Measurements from ENCODE around the gene VPS8. TPM values are rescaled to one million over a fixed set of nuclear protein-coding genes. Genes with fewer than 3 reads are reported as not detected.

VPS8 gene
- total RNA-seq, 2 donors from 2014 or later: 49.7 to 70.0 TPM

GRCh38 chr3:185087419-185087818 lies 275.5 kb downstream of the VPS8 start:
- no peaks in the 10 kb centered on the region for H3K36me3 Mint-ChIP-seq (ENCODE audit: low read depth)
- TF ChIP-seq, protein P1, sequence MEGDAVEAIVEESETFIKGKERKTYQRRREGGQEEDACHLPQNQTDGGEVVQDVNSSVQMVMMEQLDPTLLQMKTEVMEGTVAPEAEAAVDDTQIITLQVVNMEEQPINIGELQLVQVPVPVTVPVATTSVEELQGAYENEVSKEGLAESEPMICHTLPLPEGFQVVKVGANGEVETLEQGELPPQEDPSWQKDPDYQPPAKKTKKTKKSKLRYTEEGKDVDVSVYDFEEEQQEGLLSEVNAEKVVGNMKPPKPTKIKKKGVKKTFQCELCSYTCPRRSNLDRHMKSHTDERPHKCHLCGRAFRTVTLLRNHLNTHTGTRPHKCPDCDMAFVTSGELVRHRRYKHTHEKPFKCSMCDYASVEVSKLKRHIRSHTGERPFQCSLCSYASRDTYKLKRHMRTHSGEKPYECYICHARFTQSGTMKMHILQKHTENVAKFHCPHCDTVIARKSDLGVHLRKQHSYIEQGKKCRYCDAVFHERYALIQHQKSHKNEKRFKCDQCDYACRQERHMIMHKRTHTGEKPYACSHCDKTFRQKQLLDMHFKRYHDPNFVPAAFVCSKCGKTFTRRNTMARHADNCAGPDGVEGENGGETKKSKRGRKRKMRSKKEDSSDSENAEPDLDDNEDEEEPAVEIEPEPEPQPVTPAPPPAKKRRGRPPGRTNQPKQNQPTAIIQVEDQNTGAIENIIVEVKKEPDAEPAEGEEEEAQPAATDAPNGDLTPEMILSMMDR (conservative IDR thresholded peaks at IDR 0.05): no peak
- DNase-seq: no peak
- no peak overlapping the region for H3K27ac ChIP-seq (ENCODE audit: low read depth, low read length)
- no peaks in the 10 kb centered on the region for H3K27me3 ChIP-seq (ENCODE audit: control insufficient read depth, insufficient read depth, low read length, poor library complexity, severe bottlenecking)
- no peaks in the 10 kb centered on the region for H3K9me3 Mint-ChIP-seq
- H3K9me3 ChIP-seq (ENCODE audit: control insufficient read depth, low read length): no peaks in the 10 kb centered on the region
- no peaks in the 10 kb centered on the region for H3K4me1 Mint-ChIP-seq
- no peak overlapping the region for H3K9ac ChIP-seq (ENCODE audit: extremely low read depth, low read length, poor library complexity, severe bottlenecking)
- H3K4me3 Mint-ChIP-seq: no peak overlapping the region
- H3K27ac Mint-ChIP-seq: no peak overlapping the region
- 91 to 100% methylated on average over 1 to 3 of the region's 3 CpGs for WGBS, 2 experiments (ENCODE audit: insufficient coverage in 1 of 2, insufficient read length in 1 of 2)
- H3K4me1 ChIP-seq (ENCODE audit: control insufficient read depth, insufficient read depth, low read length): no peaks in the 10 kb centered on the region
- H3K27me3 Mint-ChIP-seq (ENCODE audit: insufficient read depth): no peaks in the 10 kb centered on the region
- H3K4me3 ChIP-seq (ENCODE audit: low read length): no peak overlapping the region
- H3K36me3 ChIP-seq (ENCODE audit: control insufficient read depth, insufficient read depth, low read length): no peaks in the 10 kb centered on the region

DNA sequence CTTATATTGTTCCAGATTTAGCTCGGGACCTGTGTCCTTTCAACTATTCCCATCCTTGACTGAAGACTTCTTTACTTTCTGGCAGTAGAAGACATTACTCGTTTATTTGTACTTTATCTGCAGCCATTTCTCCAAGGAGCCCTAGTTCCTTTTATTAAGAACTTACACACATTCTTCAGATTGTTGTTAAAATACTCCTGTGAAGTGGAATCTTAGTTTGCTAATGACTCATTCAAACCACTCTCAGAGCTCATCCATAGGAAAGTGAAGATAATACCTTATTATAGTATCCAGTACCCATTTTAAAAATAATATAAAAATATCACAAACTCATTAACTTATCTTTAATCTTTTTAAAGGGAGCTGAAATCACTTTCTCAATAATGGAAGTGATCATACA lies 277.4 kb downstream of the VPS8 start:
- no peak overlapping the region for H3K27ac ChIP-seq (ENCODE audit: low read depth, low read length)
- H3K4me1 Mint-ChIP-seq: no peaks in the 10 kb centered on the region

DNA sequence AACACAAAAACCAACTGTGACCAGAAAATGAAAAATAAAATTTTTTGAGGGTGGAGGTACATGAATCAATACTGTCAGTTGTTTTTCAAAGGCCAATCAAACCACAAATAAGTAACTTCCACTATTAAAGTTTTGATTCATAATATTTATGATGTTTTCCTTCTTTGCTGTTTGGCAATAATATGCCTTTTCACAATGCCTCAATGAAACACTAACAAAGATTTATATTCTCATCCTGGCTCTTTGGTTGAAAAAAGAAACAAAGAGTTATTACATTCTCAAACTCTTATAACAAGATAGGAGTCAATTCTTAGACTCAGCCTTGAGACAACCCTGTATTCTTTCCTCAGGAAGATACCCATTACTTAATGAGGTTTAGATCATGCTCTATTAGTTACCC lies 277.8 kb downstream of the VPS8 start:
- Mint-ChIP-seq H3K27ac (no peak overlapping the region), H3K4me1 (no peaks in the 10 kb centered on the region), H3K4me3 (no peak overlapping the region), H3K27me3 (ENCODE audit: insufficient read depth) (no peaks in the 10 kb centered on the region), H3K36me3 (ENCODE audit: low read depth) (no peaks in the 10 kb centered on the region), H3K9me3 (no peaks in the 10 kb centered on the region)
- TF ChIP-seq, protein P1 (conservative IDR thresholded peaks at IDR 0.05): no peak
- Histone ChIP-seq H3K27ac (ENCODE audit: low read depth, low read length) (no peak overlapping the region), H3K36me3 (ENCODE audit: control insufficient read depth, insufficient read depth, low read length) (no peaks in the 10 kb centered on the region), H3K27me3 (ENCODE audit: control insufficient read depth, insufficient read depth, low read length, poor library complexity, severe bottlenecking) (no peaks in the 10 kb centered on the region), H3K9me3 (ENCODE audit: control insufficient read depth, low read length) (no peaks in the 10 kb centered on the region), H3K4me3 (ENCODE audit: low read length) (no peak overlapping the region), H3K4me1 (ENCODE audit: control insufficient read depth, insufficient read depth, low read length) (no peaks in the 10 kb centered on the region), H3K9ac (ENCODE audit: extremely low read depth, low read length, poor library complexity, severe bottlenecking) (no peak overlapping the region)
- no peak for DNase-seq

More for the DNA sequence above, 277.4 kb downstream of the VPS8 start:
- TF ChIP-seq, protein P1 (conservative IDR thresholded peaks at IDR 0.05): no peak
- WGBS, 2 experiments (ENCODE audit: insufficient coverage in 1 of 2, insufficient read length in 1 of 2): 92 to 93% methylated on average over 2 of the region's 2 CpGs
- H3K27me3 Mint-ChIP-seq (ENCODE audit: insufficient read depth): no peaks in the 10 kb centered on the region
- Histone ChIP-seq H3K9me3 (ENCODE audit: control insufficient read depth, low read length) (no peaks in the 10 kb centered on the region), H3K36me3 (ENCODE audit: control insufficient read depth, insufficient read depth, low read length) (no peaks in the 10 kb centered on the region), H3K4me1 (ENCODE audit: control insufficient read depth, insufficient read depth, low read length) (no peaks in the 10 kb centered on the region), H3K9ac (ENCODE audit: extremely low read depth, low read length, poor library complexity, severe bottlenecking) (no peak overlapping the region), H3K27me3 (ENCODE audit: control insufficient read depth, insufficient read depth, low read length, poor library complexity, severe bottlenecking) (no peaks in the 10 kb centered on the region), H3K4me3 (ENCODE audit: low read length) (no peak overlapping the region)
- H3K27ac Mint-ChIP-seq: no peak overlapping the region
- no peaks in the 10 kb centered on the region for H3K36me3 Mint-ChIP-seq (ENCODE audit: low read depth)
- no peak for DNase-seq
- H3K4me3 Mint-ChIP-seq: no peak overlapping the region
- no peaks in the 10 kb centered on the region for H3K9me3 Mint-ChIP-seq
